Measurements from ENCODE around the gene AP2B1. TPM values are rescaled to one million over a fixed set of nuclear protein-coding genes. Genes with fewer than 3 reads are reported as not detected.

AP2B1 gene
- total and polyA plus RNA-seq, 11 donors = 25.0 to 166 (median 122) TPM

DNA sequence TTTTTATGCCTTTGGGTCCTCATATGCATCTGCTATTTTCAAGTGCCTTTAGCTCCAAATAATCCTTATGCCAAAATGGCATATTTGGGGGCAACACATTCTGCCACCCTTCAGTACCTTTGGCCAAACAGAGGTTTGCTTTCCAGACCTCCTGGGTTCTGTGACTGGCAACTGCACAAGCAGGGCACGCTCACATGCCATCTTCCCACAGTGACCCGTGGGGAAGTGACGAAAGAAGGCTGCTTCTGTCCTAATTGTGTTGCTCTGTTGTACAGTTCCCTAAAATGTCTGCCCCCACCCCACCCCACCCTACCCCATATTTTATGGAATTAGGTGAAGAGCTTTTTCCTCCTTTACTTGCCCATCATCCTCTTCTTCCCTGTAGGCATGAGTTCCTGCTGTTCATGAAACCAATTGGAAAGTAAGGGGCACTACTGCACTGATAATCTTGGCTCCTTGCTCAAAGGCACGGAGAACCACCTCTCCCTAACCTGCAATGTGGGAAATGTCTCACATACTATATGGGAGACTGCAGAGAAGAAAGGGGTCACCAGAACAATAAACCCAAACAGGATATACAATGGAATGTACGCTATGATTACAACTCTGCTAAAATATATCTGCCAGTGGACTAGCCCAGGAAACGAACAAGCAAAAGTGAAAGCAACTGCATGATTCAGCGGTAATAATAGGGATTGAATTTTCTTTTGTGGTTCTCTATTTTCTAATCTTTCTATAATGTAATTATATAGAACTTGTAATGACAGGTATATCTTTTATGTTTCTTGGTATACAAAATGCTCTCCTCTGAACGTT is 46.3 kb upstream of the AP2B1 start:
- intact Hi-C loops (cut with DNase I) = loop anchor here in 3 of 10 donors (5.0 kb wide), 3 partner anchors 163 to 998 kb away; no protein-coding TSS in a partner anchor
- WGBS, 4 donors = 50 to 64% (median 53%) methylated on average over 8 of the region's 8 CpGs
- DNase-seq (peak; percentile 40 to 68 (median 56)), ATAC-seq (peak; percentile 28 to 75 (median 60))
- Histone ChIP-seq H3K36me3 (no peaks in the 10 kb centered on the region), H3K27me3 (no peaks in the 10 kb centered on the region), H3K4me3 (peak overlapping the region in 9 of 12 donors; percentile 32 to 57 (median 42)), H3K4me1 (peaks cover 0 to 54% (median 32%) of the 10 kb centered on the region in 12 donors), H3K27ac (peak overlapping the region; percentile 50 to 93 (median 60)), H3K9me3 (no peaks in the 10 kb centered on the region)
- TF ChIP-seq CTCF (IDR thresholded peaks at IDR 0.05) = no peak
- TF ChIP-seq POLR2A (IDR thresholded peaks at IDR 0.05) = no peak

DNA sequence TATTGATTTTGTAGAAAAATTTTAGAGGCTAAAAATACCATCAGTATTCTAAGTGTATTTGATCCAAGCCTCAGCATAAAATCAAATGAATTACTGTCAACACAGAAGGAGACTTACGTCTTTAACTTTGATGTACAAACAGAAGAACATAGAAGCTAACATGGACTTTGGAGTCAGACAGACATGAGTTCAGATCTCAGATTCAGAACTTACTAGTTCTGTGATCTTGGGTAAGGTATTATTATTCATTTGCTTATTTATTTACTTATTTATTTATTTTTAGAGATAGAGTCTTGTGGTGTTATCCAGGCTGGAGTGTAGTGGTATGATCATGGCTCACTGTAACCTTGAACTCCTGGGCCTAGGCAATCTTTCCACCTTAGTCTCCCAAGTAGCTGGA is 45.7 kb upstream of the AP2B1 start:
- H3K9me3 ChIP-seq = no peaks in the 10 kb centered on the region
- no peak for DNase-seq
- peak overlapping the region in 8 of 12 donors; percentile 32 to 57 (median 46) for H3K4me3 ChIP-seq
- ATAC-seq = no peak
- H3K27ac ChIP-seq = peak overlapping the region; percentile 50 to 93 (median 60)
- peaks cover 0 to 54% (median 32%) of the 10 kb centered on the region in 12 donors for H3K4me1 ChIP-seq
- TF ChIP-seq POLR2A (IDR thresholded peaks at IDR 0.05) (no peak), CTCF (IDR thresholded peaks at IDR 0.05) (no peak)
- intact Hi-C loops (cut with DNase I) = loop anchor here in 3 of 10 donors (5.0 kb wide), 3 partner anchors 164 to 999 kb away; no protein-coding TSS in a partner anchor
- H3K36me3 ChIP-seq = no peaks in the 10 kb centered on the region
- no peaks in the 10 kb centered on the region for H3K27me3 ChIP-seq
- 62 to 76% (median 64%) methylated on average over 1 of the region's 1 CpG for WGBS, 4 donors

DNA sequence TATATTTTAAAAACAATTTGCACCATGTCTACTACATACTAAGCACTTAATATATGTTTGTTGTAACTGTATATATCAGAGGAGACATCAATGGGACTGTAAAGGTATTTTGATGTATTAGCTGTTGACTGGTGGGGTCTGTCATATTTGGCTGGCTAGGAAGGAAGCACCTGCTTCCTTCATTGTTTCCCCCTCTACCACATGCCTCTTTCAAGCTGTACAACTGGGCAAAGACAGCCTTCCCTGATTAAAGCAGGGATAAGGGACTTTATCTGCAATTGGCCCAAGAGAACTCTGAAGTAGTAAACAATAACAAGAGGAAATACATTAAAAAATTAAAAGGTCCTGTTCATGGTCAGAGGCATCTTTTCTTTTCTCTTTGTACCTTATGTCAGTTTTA is 44.1 kb upstream of the AP2B1 start:
- H3K36me3 ChIP-seq = no peaks in the 10 kb centered on the region
- intact Hi-C loops (cut with DNase I) = loop anchor here in 3 of 10 donors (5.0 kb wide), 3 partner anchors 166 to 1001 kb away; no protein-coding TSS in a partner anchor
- ATAC-seq = no peak
- no peak for TF ChIP-seq CTCF (IDR thresholded peaks at IDR 0.05)
- no peak for TF ChIP-seq POLR2A (IDR thresholded peaks at IDR 0.05)
- no peak overlapping the region for H3K27ac ChIP-seq
- peaks cover 0 to 45% (median 19%) of the 10 kb centered on the region in 12 donors for H3K4me1 ChIP-seq
- H3K27me3 ChIP-seq = no peaks in the 10 kb centered on the region
- DNase-seq = no peak
- H3K9me3 ChIP-seq = no peaks in the 10 kb centered on the region
- H3K4me3 ChIP-seq = no peak overlapping the region

- H3K36me3 ChIP-seq = no peaks in the 10 kb centered on the region
- no peaks in the 10 kb centered on the region for H3K27me3 ChIP-seq
- TF ChIP-seq CTCF (IDR thresholded peaks at IDR 0.05) = no peak
- no peaks in the 10 kb centered on the region for H3K9me3 ChIP-seq
- H3K4me1 ChIP-seq = peaks cover 0 to 42% (median 10%) of the 10 kb centered on the region in 12 donors
- intact Hi-C loops (cut with DNase I) = loop anchor here in 3 of 10 donors (5.0 kb wide), 3 partner anchors 167 to 1002 kb away; no protein-coding TSS in a partner anchor
- DNase-seq (no peak), ATAC-seq (no peak)
- H3K4me3 ChIP-seq = no peak overlapping the region
- WGBS, 4 donors = 53 to 73% (median 71%) methylated on average over 1 of the region's 1 CpG
- H3K27ac ChIP-seq = no peak overlapping the region
Observed at GRCh38 chr17:35543856-35544255, 43.3 kb upstream of the AP2B1 start.

Data from heart left ventricle (tissue), 16 donors.